OCI-LY3 (cell line): ENCODE measurements around the gene HTR3E.

Experiments
- H2AFZ ChIP-seq: fragments of 200-600, 300-600 bp; shearing (Covaris generic); 2 replicates; pipeline ENCODE4 v1.6.0; 2014; ENCODE audit warnings: antibody characterized with exemption, low read depth, low read length
- H3K27ac ChIP-seq: fragments of 200-600, 300-600 bp; sonication (generic); 2 replicates; pipeline ENCODE4 v1.5.1; 2014; ENCODE audit warnings: mild to moderate bottlenecking, low read length, moderate library complexity, mixed read lengths
- H3K27me3 ChIP-seq: fragments of 200-600, 300-600 bp; sonication (generic); 2 replicates; pipeline ENCODE4 v1.6.1; 2014; ENCODE audit warnings: low read depth, low read length, mixed read lengths
- H3K36me3 ChIP-seq: fragments of 200-600, 300-600 bp; sonication (generic); replicated peaks from 2 replicates; pipeline ENCODE3; 2014; ENCODE audit warnings: low read depth, low read length, mixed read lengths
- H3K4me1 ChIP-seq: fragments of 300-600, 200-600 bp; sonication (generic); 2 replicates; pipeline ENCODE4 v1.6.1; 2014; ENCODE audit warnings: low read length, mixed read lengths
- H3K4me2 ChIP-seq: fragments of 200-600, 300-600 bp; sonication (generic); 2 replicates; pipeline ENCODE4 v1.6.1; 2014; ENCODE audit warnings: low read length, mixed read lengths
- H3K4me3 ChIP-seq: fragments of 300-600, 200-600 bp; sonication (generic); 2 replicates; pipeline ENCODE4 v1.5.1; 2014; ENCODE audit warnings: antibody characterized with exemption, mild to moderate bottlenecking, low read length, moderate library complexity
- H3K79me2 ChIP-seq: fragments of 300-600, 200-600 bp; shearing (Covaris generic); 2 replicates; pipeline ENCODE4 v1.6.1; 2014; ENCODE audit warnings: mild to moderate bottlenecking, low read length, mixed read lengths
- H3K9ac ChIP-seq: fragments of 300-600, 200-600 bp; shearing (Covaris generic); 2 replicates; pipeline ENCODE4 v1.6.0; 2014; ENCODE audit warnings: mild to moderate bottlenecking, low read length, moderate library complexity
- H3K9me3 ChIP-seq: fragments of 200-600, 300-600 bp; shearing (Covaris generic); 2 replicates; pipeline ENCODE4 v1.6.1; 2014; ENCODE audit warnings: low read length, mixed read lengths; ENCODE audit not compliant: insufficient read depth
- H4K20me1 ChIP-seq: fragments of 200-600, 300-600 bp; sonication (generic); 2 replicates; pipeline ENCODE4 v1.6.1; 2016; ENCODE audit warnings: low read length, mixed read lengths; ENCODE audit not compliant: insufficient read depth
- CTCF ChIP-seq: fragments of 200-600, 300-600 bp; sonication (generic); IDR thresholded peaks from 2 replicates; pipeline ENCODE4 v1.5.1; 2014; ENCODE audit warnings: antibody characterized with exemption, low read length, low read depth
- EZH2phosphoT487 ChIP-seq: fragments of 200-600 bp; shearing (Covaris generic); IDR thresholded peaks from 2 replicates; pipeline ENCODE4 v1.6.1; 2018; ENCODE audit warnings: antibody characterized with exemption, mixed run types, low read depth

Gene HTR3E

GRCh38 chr3:184059424-184059823 is 37.4 kb upstream of the HTR3E start:
- TF ChIP-seq CTCF (no peak), EZH2phosphoT487 (no peak)
- H3K36me3 ChIP-seq, result no peaks in the 10 kb centered on the region
- H3K4me2 ChIP-seq, result no peak overlapping the region
- peaks cover 8% of the 10 kb centered on the region for H3K27me3 ChIP-seq
- no peaks in the 10 kb centered on the region for H3K9me3 ChIP-seq
- no peaks in the 10 kb centered on the region for H3K79me2 ChIP-seq
- no peak overlapping the region for H2AFZ ChIP-seq
- no peaks in the 10 kb centered on the region for H3K4me1 ChIP-seq
- no peak overlapping the region for H3K27ac ChIP-seq
- no peak overlapping the region for H3K4me3 ChIP-seq
- no peaks in the 10 kb centered on the region for H4K20me1 ChIP-seq
- H3K9ac ChIP-seq, result no peak overlapping the region

- H4K20me1 ChIP-seq, result no peaks in the 10 kb centered on the region
- no peaks in the 10 kb centered on the region for H3K36me3 ChIP-seq
- no peak overlapping the region for H3K9ac ChIP-seq
- H3K4me1 ChIP-seq, result no peaks in the 10 kb centered on the region
- no peak overlapping the region for H3K4me3 ChIP-seq
- no peak overlapping the region for H2AFZ ChIP-seq
- H3K4me2 ChIP-seq, result no peak overlapping the region
- TF ChIP-seq CTCF, result no peak
- no peak for TF ChIP-seq EZH2phosphoT487
- H3K79me2 ChIP-seq, result no peaks in the 10 kb centered on the region
- H3K9me3 ChIP-seq, result no peaks in the 10 kb centered on the region
- H3K27me3 ChIP-seq, result peaks cover 8% of the 10 kb centered on the region
- H3K27ac ChIP-seq, result no peak overlapping the region
Measured at GRCh38 chr3:184062637-184063036, 34.2 kb upstream of the HTR3E start.

- Histone ChIP-seq H3K27me3 (peaks cover 8% of the 10 kb centered on the region), H3K4me3 (no peak overlapping the region), H3K4me2 (no peak overlapping the region), H3K27ac (no peak overlapping the region), H4K20me1 (no peaks in the 10 kb centered on the region), H3K9me3 (no peaks in the 10 kb centered on the region), H3K79me2 (no peaks in the 10 kb centered on the region), H2AFZ (no peak overlapping the region), H3K36me3 (no peaks in the 10 kb centered on the region), H3K9ac (no peak overlapping the region), H3K4me1 (peaks cover 3% of the 10 kb centered on the region; the same call in 1 of the 2 replicates)
- no peak for TF ChIP-seq CTCF
- TF ChIP-seq EZH2phosphoT487, result no peak
Measured at GRCh38 chr3:184066211-184066610, 30.7 kb upstream of the HTR3E start.

GRCh38 chr3:184067573-184068055 is 29.2 kb upstream of the HTR3E start:
- no peak overlapping the region for H3K4me3 ChIP-seq
- peaks cover 8% of the 10 kb centered on the region for H3K27me3 ChIP-seq
- TF ChIP-seq EZH2phosphoT487, result no peak
- no peak for TF ChIP-seq CTCF
- H3K9me3 ChIP-seq, result no peaks in the 10 kb centered on the region
- no peaks in the 10 kb centered on the region for H3K79me2 ChIP-seq
- H3K4me1 ChIP-seq, result peaks cover 3% of the 10 kb centered on the region; the same call in 1 of the 2 replicates
- H2AFZ ChIP-seq, result no peak overlapping the region; the same call in 1 of the 2 replicates
- no peaks in the 10 kb centered on the region for H4K20me1 ChIP-seq
- no peaks in the 10 kb centered on the region for H3K36me3 ChIP-seq
- H3K4me2 ChIP-seq, result no peak overlapping the region
- H3K9ac ChIP-seq, result no peak overlapping the region
- no peak overlapping the region for H3K27ac ChIP-seq
